HAP-1 (cell line): ENCODE data around the gene FOXD1.

Source experiments
- DNase-seq, 2 experiments: peaks; one replicate each; pipeline ENCODE4 v3.0.0-alpha.2; 2016 to 2020; ENCODE audit warnings: low spot score in 2 of 2
- H3K27me3 ChIP-seq: fragments of 250-450 bp; sonication (Bioruptor Pico); 2 replicates; pipeline ENCODE4 v1.5.1; 2020; ENCODE audit warnings: low read depth, mild to moderate bottlenecking, moderate library complexity
- H3K36me3 ChIP-seq: fragments of 250-450 bp; sonication (Bioruptor Pico); replicated peaks from 2 replicates; pipeline ENCODE4 v1.5.1; 2020; ENCODE audit warnings: mild to moderate bottlenecking
- H3K4me1 ChIP-seq: fragments of 250-450 bp; sonication (Bioruptor Pico); 2 replicates; pipeline ENCODE4 v1.5.1; 2020; ENCODE audit warnings: mild to moderate bottlenecking
- H3K4me3 ChIP-seq: fragments of 250-450 bp; sonication (Bioruptor Pico); 2 replicates; pipeline ENCODE4 v1.5.1; 2020; ENCODE audit warnings: mild to moderate bottlenecking, moderate library complexity
- H3K9me3 ChIP-seq: fragments of 250-450 bp; sonication (Bioruptor Pico); 2 replicates; pipeline ENCODE4 v1.5.1; 2020; ENCODE audit warnings: mild to moderate bottlenecking, moderate library complexity
- in situ Hi-C: fragments of 300-500 bp; cut with MboI; formaldehyde crosslinking; loops from 3 replicates; pipeline ENCODE4 v1.14.3; 2020; ENCODE audit warnings: low sequenced_read_pairs, inconsistent platforms, mixed read lengths

Gene FOXD1

GRCh38 chr5:73441378-73441777, 7.2 kb downstream of the FOXD1 start:
- in situ Hi-C loops, result loop anchor here (10.0 kb wide), 1 partner anchor 227 kb away; no protein-coding TSS in a partner anchor
- peaks cover 29% of the 10 kb centered on the region for H3K4me1 ChIP-seq
- no peaks in the 10 kb centered on the region for H3K27me3 ChIP-seq
- no peak for DNase-seq
- peaks cover 2% of the 10 kb centered on the region; the same call in 1 of the 2 replicates for H3K9me3 ChIP-seq
- no peak overlapping the region for H3K4me3 ChIP-seq
- no peaks in the 10 kb centered on the region for H3K36me3 ChIP-seq

GRCh38 chr5:73440262-73440661, 8.3 kb downstream of the FOXD1 start:
- H3K4me3 ChIP-seq, result no peak overlapping the region
- no peak for DNase-seq
- H3K27me3 ChIP-seq, result no peaks in the 10 kb centered on the region
- in situ Hi-C loops, result loop anchor here (10.0 kb wide), 1 partner anchor 225 kb away; no protein-coding TSS in a partner anchor
- no peaks in the 10 kb centered on the region for H3K36me3 ChIP-seq
- H3K4me1 ChIP-seq, result peaks cover 29% of the 10 kb centered on the region
- H3K9me3 ChIP-seq, result peaks cover 2% of the 10 kb centered on the region; the same call in 1 of the 2 replicates

GRCh38 chr5:73438645-73439470, 9.7 kb downstream of the FOXD1 start:
- in situ Hi-C loops, result no loop called here
- H3K9me3 ChIP-seq, result no peaks in the 10 kb centered on the region
- no peaks in the 10 kb centered on the region for H3K27me3 ChIP-seq
- no peak overlapping the region for H3K4me3 ChIP-seq
- peaks cover 35% of the 10 kb centered on the region for H3K4me1 ChIP-seq
- H3K36me3 ChIP-seq, result no peaks in the 10 kb centered on the region
- DNase-seq, result no peak

- Histone ChIP-seq H3K4me3 (peak overlapping the region; percentile 25), H3K27me3 (no peaks in the 10 kb centered on the region), H3K4me1 (peaks cover 35% of the 10 kb centered on the region), H3K9me3 (no peaks in the 10 kb centered on the region), H3K36me3 (no peaks in the 10 kb centered on the region)
- DNase-seq, result peak; percentile 49 to 77
- in situ Hi-C loops, result no loop called here
Measured at GRCh38 chr5:73437777-73438644, 10.6 kb downstream of the FOXD1 start.

GRCh38 chr5:73437101-73437776, 11.3 kb downstream of the FOXD1 start:
- no peaks in the 10 kb centered on the region for H3K27me3 ChIP-seq
- peak overlapping the region; percentile 25 for H3K4me3 ChIP-seq
- in situ Hi-C loops, result no loop called here
- no peaks in the 10 kb centered on the region for H3K36me3 ChIP-seq
- no peaks in the 10 kb centered on the region for H3K9me3 ChIP-seq
- peak; percentile 50 to 82 for DNase-seq
- H3K4me1 ChIP-seq, result peaks cover 35% of the 10 kb centered on the region

DNA sequence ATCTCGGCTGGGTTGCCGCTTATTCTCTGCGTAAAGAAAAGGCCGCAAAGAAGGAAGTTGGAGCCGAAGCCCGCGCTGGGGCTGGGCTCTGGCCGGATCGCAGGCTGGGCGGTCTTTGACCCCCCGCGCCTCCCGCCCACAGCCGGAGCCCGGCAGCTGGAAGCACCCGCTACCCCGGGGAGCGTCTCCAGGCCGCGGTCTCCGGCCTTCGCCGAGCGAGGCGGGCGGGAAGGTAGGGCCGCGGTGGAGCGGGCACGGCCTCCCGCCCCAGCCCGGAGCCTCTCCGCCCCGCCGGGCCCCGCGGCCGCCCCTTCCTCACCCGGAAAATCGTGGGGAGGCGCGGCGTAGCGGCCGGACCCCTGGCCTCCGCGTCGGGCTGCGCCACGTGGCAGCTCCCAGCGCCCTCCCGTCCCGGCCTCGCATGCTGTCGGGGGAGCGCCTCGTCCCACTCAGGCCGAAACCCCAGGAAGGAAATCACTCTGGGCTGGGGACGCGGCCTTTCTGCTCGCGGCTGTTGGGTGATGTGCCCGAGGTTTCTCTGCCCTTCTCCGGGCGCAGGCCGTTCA, 12.0 kb downstream of the FOXD1 start:
- in situ Hi-C loops, result no loop called here
- no peaks in the 10 kb centered on the region for H3K9me3 ChIP-seq
- H3K27me3 ChIP-seq, result no peaks in the 10 kb centered on the region
- no peak for DNase-seq
- peaks cover 35% of the 10 kb centered on the region for H3K4me1 ChIP-seq
- H3K36me3 ChIP-seq, result no peaks in the 10 kb centered on the region
- H3K4me3 ChIP-seq, result no peak overlapping the region; the same call in 1 of the 2 replicates

DNA sequence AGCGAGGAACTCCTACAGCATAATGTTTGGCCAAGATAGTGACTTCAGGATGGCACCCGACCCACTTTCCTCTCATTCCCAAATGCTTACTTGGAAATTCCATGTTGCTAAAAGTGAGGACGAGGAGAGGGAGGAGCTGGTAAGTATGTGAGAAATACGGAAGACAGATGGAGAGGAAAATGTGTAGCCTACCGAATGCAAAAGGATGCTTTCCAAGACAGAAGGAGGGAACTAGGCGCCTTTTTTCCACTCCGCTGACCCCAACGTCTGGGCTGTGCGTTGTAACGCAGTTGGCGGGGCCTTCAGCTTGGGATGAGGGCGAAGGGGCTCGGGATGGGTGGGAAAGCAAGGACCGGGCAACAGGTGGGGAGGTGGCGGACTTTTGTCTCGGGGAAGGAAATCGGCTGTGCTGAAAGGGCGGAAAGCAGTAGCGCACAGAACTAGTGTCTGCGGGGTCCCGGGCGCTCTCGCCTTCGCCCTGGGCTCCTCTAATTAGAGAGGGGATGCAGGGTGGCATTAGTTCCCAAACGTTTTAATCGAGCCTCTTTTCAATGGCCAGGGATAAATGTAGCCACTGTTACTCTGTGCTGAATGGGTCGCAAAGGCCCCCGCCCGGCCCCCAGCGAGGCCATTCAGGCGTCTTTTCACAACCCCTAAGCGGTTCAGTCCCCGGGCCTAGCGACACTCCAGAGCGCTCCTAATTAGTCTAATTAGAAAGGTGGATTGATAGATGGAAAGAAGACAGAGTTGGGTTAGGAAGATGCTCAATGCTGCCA, 12.6 kb downstream of the FOXD1 start:
- no peak overlapping the region for H3K4me3 ChIP-seq
- H3K9me3 ChIP-seq, result no peaks in the 10 kb centered on the region
- DNase-seq, result no peak
- H3K4me1 ChIP-seq, result peaks cover 35% of the 10 kb centered on the region
- H3K27me3 ChIP-seq, result no peaks in the 10 kb centered on the region
- H3K36me3 ChIP-seq, result no peaks in the 10 kb centered on the region
- in situ Hi-C loops, result no loop called here

- no peaks in the 10 kb centered on the region for H3K9me3 ChIP-seq
- no peaks in the 10 kb centered on the region for H3K36me3 ChIP-seq
- peaks cover 35% of the 10 kb centered on the region for H3K4me1 ChIP-seq
- no peaks in the 10 kb centered on the region for H3K27me3 ChIP-seq
- in situ Hi-C loops, result no loop called here
- peak in 1 of 2 experiments; percentile 16 for DNase-seq
- H3K4me3 ChIP-seq, result no peak overlapping the region
Measured at GRCh38 chr5:73434907-73435306, 13.7 kb downstream of the FOXD1 start.

DNA sequence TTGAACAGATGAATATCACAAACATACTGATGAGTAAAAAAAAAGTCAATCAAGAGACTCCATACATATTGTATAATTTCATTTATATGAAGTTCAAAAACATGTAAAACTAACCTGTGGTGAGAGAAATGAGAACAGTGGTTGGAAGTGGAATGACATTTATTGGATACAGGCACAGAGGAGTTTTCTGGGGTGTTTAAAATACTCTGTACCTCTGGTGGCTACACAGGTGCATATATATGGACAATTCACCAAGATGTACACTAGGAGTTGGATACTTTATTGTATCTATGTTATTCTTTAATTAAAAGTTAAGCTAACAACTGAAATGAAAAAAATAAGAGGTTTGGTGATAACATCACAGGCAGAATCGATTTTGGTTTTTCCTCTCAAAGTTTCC, 14.1 kb downstream of the FOXD1 start:
- no peaks in the 10 kb centered on the region for H3K9me3 ChIP-seq
- no peak overlapping the region for H3K4me3 ChIP-seq
- H3K36me3 ChIP-seq, result no peaks in the 10 kb centered on the region
- in situ Hi-C loops, result no loop called here
- H3K27me3 ChIP-seq, result no peaks in the 10 kb centered on the region
- peaks cover 35% of the 10 kb centered on the region for H3K4me1 ChIP-seq
- no peak for DNase-seq

GRCh38 chr5:73433982-73434342, 14.6 kb downstream of the FOXD1 start:
- no peak overlapping the region for H3K4me3 ChIP-seq
- H3K27me3 ChIP-seq, result no peaks in the 10 kb centered on the region
- H3K36me3 ChIP-seq, result no peaks in the 10 kb centered on the region
- peaks cover 32% of the 10 kb centered on the region for H3K4me1 ChIP-seq
- no peak for DNase-seq
- no peaks in the 10 kb centered on the region for H3K9me3 ChIP-seq
- in situ Hi-C loops, result no loop called here

DNA sequence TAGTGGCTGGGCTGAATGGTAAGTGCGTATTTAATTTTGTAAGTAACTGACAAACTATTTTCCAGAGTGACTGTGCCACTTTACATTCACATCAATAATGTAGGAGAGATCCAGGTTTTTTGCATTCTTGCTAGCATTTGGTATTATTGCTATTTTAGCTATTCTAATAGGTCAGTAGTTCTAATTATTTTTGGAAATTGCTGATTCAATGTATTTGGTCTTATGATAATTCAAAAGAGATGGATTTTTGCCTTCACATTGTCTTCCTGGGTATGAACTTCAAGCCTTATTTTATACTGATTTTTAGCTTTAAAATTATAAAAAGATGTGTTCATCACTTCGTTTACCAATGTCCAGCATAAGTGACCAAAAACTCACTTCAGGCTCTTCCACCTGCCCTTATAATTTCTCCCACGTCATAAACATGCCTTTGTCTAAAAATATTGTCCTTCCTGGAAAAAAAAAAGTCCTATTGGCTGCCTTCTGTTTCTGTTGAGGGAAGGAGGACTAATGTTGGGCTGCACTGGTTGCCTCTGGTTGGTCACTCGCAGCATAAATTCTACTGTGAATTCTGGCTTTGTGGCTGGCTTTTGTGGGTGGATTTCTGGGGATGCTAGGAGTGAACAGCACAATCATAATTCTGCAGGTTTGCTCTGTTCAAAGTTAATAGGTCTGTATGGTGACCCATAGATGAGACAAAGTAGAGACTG, 15.2 kb downstream of the FOXD1 start:
- Histone ChIP-seq H3K9me3 (no peaks in the 10 kb centered on the region), H3K4me3 (no peak overlapping the region), H3K27me3 (no peaks in the 10 kb centered on the region), H3K4me1 (peaks cover 27% of the 10 kb centered on the region), H3K36me3 (no peaks in the 10 kb centered on the region)
- in situ Hi-C loops, result no loop called here
- DNase-seq, result no peak

DNA sequence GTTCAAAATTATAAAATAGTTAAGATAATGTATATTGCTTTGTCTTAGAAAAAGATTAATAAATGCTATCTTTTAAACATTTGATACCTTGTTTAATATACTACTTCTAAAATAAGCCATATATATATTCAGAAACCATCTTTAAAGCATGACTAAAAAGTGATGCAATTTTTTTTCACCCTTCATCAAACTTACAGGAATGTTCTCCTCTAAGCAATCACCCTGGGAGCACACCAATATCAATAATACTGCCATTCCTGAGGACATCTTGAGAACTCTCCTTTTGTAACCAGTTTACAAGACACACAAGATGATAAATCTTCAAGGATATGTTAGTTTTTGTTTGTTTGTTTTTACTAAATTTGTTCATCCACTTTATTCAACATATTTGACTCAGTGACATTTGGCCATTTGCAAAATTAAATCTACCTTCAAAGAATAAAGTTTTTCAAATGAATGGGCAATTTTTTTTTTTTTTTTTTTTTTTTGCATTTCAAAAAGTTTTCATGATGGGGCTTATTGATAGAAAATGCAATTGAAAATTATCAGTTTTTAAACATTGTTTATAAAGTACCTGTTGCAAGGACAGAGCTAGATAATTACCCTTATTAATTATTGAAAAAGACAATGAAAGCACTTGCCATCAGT, 17.2 kb downstream of the FOXD1 start:
- H3K27me3 ChIP-seq, result no peaks in the 10 kb centered on the region
- in situ Hi-C loops, result no loop called here

More for the DNA sequence above, 17.2 kb downstream of the FOXD1 start:
- Histone ChIP-seq H3K36me3 (no peaks in the 10 kb centered on the region), H3K9me3 (no peaks in the 10 kb centered on the region), H3K4me1 (peaks cover 15% of the 10 kb centered on the region), H3K4me3 (no peak overlapping the region)
- DNase-seq, result no peak
